Tibial nerve (tissue), 4 donors: ENCODE measurements around the gene SEMA3E. TPM values are rescaled to one million over a fixed set of nuclear protein-coding genes. Genes with fewer than 3 reads are reported as not detected.

Experiments used
- DNase-seq, 2 donors: peaks; one replicate each; pipeline ENCODE4 v3.0.0-alpha.2; 2019; ENCODE audit warnings: low spot score in 2 of 2
- H3K27ac ChIP-seq, 4 donors: fragments of 200-600 bp; sonication (generic) in 3 of 4; one replicate each; pipeline ENCODE4 v1.5.1; 2017 to 2019; ENCODE audit warnings: mild to moderate bottlenecking in 1 of 4
- H3K27me3 ChIP-seq, 2 donors: fragments of 200-600 bp; sonication (generic) in 1 of 2; one replicate each; pipeline versions ENCODE4 v1.5.1 to v1.6.0; 2017 to 2019
- H3K36me3 ChIP-seq, 3 donors: fragments of 200-600 bp; sonication (generic); one replicate each; pipeline ENCODE4 v1.5.1; 2018 to 2019
- H3K4me1 ChIP-seq, 4 donors: fragments of 200-600 bp; sonication (generic) in 3 of 4; one replicate each; pipeline ENCODE4 v1.5.1; 2017 to 2019
- H3K4me3 ChIP-seq, 4 donors: fragments of 200-600 bp; sonication (generic) in 3 of 4; one replicate each; pipeline ENCODE4 v1.5.1; 2017 to 2019; ENCODE audit warnings: mild to moderate bottlenecking in 1 of 4, moderate library complexity in 1 of 4
- H3K9me3 ChIP-seq, 4 donors: fragments of 200-600 bp; sonication (generic) in 3 of 4; one replicate each; pipeline ENCODE4 v1.5.1; 2017 to 2019
- EP300 ChIP-seq, 2 donors: sonication (generic); formaldehyde crosslinking; IDR thresholded peaks; one replicate each; pipeline ENCODE4 v1.6.1; 2017; ENCODE audit warnings: antibody characterized with exemption in 2 of 2, mild to moderate bottlenecking in 1 of 2
- POLR2A ChIP-seq, 2 donors: fragments of 450-650 bp; IDR thresholded peaks; one replicate each; pipeline ENCODE4 v1.6.1; 2017; ENCODE audit warnings: antibody characterized with exemption in 2 of 2, mild to moderate bottlenecking in 2 of 2, moderate library complexity in 2 of 2
- WGBS, 2 donors: methylation state at CpG; one replicate each; pipeline ENCODE4 v1.1.5; 2018; 5-methylcytosine and 5-hydroxymethylcytosine counted together
- small RNA-seq: library from RNA; depleted of rRNA; stranded (forward); fragments of <200 nt; gene quantifications from one replicate; pipeline ENCODE3, GENCODE V24; 2016
- total RNA-seq, 4 donors: library from RNA; depleted of rRNA; stranded (reverse); fragments of >200 nt; gene quantifications; one replicate each; pipeline ENCODE4 v1.1.0, GENCODE V29; 2016
- TF ChIP-seq, protein P1 (sequence below), 5 experiments: fragments of 200-600 bp in 3 of 5; fragments of 450-650 bp in 2 of 5; sonication (generic) in 3 of 5; IDR thresholded peaks; one replicate each; pipeline ENCODE4 v1.5.1; 2016 to 2019; ENCODE audit warnings: antibody characterized with exemption in 5 of 5, mild to moderate bottlenecking in 3 of 5, moderate library complexity in 2 of 5

SEMA3E gene
- total RNA-seq, 4 donors from 2014 or later = 0.60 to 21.9 (median 2.9) TPM

DNA sequence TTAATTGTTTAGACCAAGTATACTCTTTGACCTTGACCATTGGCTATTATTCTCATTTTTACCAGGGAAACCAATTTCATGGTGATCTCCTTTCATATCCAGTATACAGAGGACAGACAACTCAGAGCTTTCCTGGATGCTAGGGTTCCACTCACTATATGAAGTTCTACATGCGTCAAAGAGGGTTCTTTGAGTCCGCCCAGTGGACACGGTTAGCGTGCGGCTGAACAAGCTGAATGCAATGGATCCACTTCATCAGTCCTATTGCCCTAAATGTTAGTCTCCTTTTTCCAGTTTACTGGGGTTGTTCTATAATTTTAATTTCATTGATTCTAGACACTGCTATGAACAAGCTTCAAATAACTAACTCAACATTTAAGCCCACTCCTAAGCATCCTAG lies 323.9 kb downstream of the SEMA3E start:
- Histone ChIP-seq H3K9me3 (no peaks in the 10 kb centered on the region), H3K36me3 (no peaks in the 10 kb centered on the region), H3K27ac (no peak overlapping the region), H3K4me1 (no peaks in the 10 kb centered on the region), H3K27me3 (no peaks in the 10 kb centered on the region), H3K4me3 (no peak overlapping the region)
- TF ChIP-seq EP300 (IDR thresholded peaks at IDR 0.05) (no peak), POLR2A (IDR thresholded peaks at IDR 0.05) (no peak)
- TF ChIP-seq, protein P1, sequence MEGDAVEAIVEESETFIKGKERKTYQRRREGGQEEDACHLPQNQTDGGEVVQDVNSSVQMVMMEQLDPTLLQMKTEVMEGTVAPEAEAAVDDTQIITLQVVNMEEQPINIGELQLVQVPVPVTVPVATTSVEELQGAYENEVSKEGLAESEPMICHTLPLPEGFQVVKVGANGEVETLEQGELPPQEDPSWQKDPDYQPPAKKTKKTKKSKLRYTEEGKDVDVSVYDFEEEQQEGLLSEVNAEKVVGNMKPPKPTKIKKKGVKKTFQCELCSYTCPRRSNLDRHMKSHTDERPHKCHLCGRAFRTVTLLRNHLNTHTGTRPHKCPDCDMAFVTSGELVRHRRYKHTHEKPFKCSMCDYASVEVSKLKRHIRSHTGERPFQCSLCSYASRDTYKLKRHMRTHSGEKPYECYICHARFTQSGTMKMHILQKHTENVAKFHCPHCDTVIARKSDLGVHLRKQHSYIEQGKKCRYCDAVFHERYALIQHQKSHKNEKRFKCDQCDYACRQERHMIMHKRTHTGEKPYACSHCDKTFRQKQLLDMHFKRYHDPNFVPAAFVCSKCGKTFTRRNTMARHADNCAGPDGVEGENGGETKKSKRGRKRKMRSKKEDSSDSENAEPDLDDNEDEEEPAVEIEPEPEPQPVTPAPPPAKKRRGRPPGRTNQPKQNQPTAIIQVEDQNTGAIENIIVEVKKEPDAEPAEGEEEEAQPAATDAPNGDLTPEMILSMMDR (IDR thresholded peaks at IDR 0.05) = no peak
- no peak for DNase-seq
- 94 to 100% methylated on average over 4 to 5 of the region's 5 CpGs for WGBS, 2 donors

DNA sequence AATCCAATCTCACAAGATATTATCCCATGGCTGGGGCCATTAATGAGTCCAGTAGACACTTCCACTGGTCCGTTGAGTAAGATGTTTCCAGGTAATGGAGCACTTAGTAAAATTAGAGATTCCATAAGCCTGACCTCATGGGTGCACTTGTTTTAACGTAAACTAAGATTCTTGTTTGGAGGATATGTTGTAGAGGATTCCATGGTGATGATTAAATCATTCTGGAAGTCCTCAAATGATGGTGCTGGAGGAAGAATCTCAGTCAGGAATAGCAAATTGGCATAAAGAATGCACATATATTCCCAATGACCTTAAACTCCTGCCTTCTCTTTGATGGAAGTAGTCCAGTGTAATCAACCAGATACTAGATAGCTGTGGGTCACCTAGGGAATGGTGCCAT lies 324.3 kb downstream of the SEMA3E start:
- H3K9me3 ChIP-seq = no peaks in the 10 kb centered on the region
- H3K27ac ChIP-seq = no peak overlapping the region
- no peak overlapping the region for H3K4me3 ChIP-seq
- no peaks in the 10 kb centered on the region for H3K36me3 ChIP-seq
- TF ChIP-seq POLR2A (IDR thresholded peaks at IDR 0.05) = no peak
- TF ChIP-seq, protein P1 (IDR thresholded peaks at IDR 0.05) = no peak
- TF ChIP-seq EP300 (IDR thresholded peaks at IDR 0.05) = no peak
- H3K27me3 ChIP-seq = no peaks in the 10 kb centered on the region
- no peaks in the 10 kb centered on the region for H3K4me1 ChIP-seq
- 90 to 92% methylated on average over 2 of the region's 2 CpGs for WGBS, 2 donors
- DNase-seq = no peak

DNA sequence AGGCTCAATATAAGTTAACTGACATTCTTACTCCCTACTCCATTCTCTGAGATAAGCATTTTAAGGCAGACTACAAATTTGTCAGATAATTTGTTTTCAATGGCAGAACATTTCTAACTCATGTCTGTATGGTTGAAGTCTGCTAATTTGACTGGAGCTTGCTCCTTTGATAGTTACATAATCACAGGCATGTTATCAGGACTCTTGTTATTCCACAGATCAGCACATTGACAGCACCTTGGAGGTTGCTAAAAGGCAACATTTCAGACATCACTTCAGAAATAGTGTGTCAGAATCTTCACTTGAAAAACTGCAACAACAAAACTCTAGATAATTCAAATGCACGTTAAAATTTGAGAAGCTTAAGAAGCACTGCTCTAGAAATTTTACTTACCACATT lies 327.9 kb downstream of the SEMA3E start:
- no peak overlapping the region for H3K4me3 ChIP-seq
- no peaks in the 10 kb centered on the region for H3K9me3 ChIP-seq
- WGBS, 2 donors = 88 to 89% methylated on average over 1 of the region's 1 CpG
- DNase-seq = no peak
- H3K27me3 ChIP-seq = no peaks in the 10 kb centered on the region
- no peak overlapping the region for H3K27ac ChIP-seq
- no peaks in the 10 kb centered on the region for H3K36me3 ChIP-seq
- no peaks in the 10 kb centered on the region for H3K4me1 ChIP-seq
- TF ChIP-seq, protein P1 (IDR thresholded peaks at IDR 0.05) = no peak
- TF ChIP-seq EP300 (IDR thresholded peaks at IDR 0.05) = no peak
- TF ChIP-seq POLR2A (IDR thresholded peaks at IDR 0.05) = no peak

DNA sequence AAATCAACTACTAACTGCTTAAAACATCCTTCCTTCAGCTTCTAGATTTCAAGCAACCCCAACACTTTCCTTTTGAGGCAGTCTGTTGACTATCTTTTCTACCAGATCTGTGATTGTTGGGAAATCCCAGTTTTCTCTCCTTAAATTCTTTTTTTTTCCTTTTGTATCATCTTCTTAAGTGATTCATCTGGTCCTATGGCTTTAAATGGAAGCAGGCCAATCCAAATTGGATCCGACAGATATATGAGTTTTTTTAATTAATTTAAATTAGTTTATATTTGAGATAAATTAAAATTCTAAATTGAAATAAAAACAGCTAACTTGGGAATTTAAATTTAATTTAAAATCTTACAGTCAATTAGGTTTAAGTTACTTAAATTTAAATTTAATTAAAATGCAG lies 335.0 kb downstream of the SEMA3E start:
- no peaks in the 10 kb centered on the region for H3K9me3 ChIP-seq
- no peaks in the 10 kb centered on the region for H3K4me1 ChIP-seq
- H3K4me3 ChIP-seq = no peak overlapping the region
- DNase-seq = no peak
- TF ChIP-seq EP300 (IDR thresholded peaks at IDR 0.05) = no peak
- TF ChIP-seq, protein P1 (IDR thresholded peaks at IDR 0.05) = no peak
- TF ChIP-seq POLR2A (IDR thresholded peaks at IDR 0.05) = no peak
- 86 to 91% methylated on average over 1 of the region's 1 CpG for WGBS, 2 donors
- no peaks in the 10 kb centered on the region for H3K36me3 ChIP-seq
- H3K27me3 ChIP-seq = no peaks in the 10 kb centered on the region
- no peak overlapping the region for H3K27ac ChIP-seq

Small RNAs within 50 kb of the gene (small RNA-seq; reads per million reads assigned to genes)
- not detected for gene AC079987.1
